ENCODE measurements around the gene METTL3.

DNA sequence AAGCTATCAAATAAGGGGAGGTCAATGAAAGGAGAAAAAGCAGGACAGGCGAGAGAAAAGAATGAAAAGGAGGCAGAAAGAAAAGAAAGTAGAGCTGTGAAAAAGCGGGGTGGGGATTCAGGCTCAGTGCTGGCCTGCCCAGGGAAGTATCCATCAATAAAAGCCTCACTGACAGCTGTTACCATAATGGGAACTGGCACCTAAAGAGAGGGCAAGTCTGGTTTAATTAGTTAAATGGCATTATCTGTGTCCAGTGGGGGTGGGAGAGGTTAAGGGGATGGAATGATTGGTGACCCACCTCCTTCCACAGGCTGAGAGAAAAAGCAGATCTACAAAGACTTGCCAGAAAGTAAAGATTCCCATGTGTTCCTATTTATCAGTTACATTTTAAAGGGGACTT, 7.6 kb upstream of the METTL3 start:
- TF ChIP-seq, protein P1, sequence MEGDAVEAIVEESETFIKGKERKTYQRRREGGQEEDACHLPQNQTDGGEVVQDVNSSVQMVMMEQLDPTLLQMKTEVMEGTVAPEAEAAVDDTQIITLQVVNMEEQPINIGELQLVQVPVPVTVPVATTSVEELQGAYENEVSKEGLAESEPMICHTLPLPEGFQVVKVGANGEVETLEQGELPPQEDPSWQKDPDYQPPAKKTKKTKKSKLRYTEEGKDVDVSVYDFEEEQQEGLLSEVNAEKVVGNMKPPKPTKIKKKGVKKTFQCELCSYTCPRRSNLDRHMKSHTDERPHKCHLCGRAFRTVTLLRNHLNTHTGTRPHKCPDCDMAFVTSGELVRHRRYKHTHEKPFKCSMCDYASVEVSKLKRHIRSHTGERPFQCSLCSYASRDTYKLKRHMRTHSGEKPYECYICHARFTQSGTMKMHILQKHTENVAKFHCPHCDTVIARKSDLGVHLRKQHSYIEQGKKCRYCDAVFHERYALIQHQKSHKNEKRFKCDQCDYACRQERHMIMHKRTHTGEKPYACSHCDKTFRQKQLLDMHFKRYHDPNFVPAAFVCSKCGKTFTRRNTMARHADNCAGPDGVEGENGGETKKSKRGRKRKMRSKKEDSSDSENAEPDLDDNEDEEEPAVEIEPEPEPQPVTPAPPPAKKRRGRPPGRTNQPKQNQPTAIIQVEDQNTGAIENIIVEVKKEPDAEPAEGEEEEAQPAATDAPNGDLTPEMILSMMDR (IDR thresholded peaks at IDR 0.05), result no peak
- TF ChIP-seq EP300 (IDR thresholded peaks at IDR 0.05), result no peak
